GM18520 (cell line): ENCODE data around the gene UNC93B1.
"Not testable (repeated sequence)": the region's sequence is repeated elsewhere in the genome, so short reads cannot be mapped to it uniquely, and the experiment has no call there.

Source experiments
- ATAC-seq: cut with Tn5 transposase; IDR thresholded peaks from one replicate; pipeline ENCODE4 v1.9.1; 2021; ENCODE audit not compliant: unreplicated experiment

Gene UNC93B1

DNA sequence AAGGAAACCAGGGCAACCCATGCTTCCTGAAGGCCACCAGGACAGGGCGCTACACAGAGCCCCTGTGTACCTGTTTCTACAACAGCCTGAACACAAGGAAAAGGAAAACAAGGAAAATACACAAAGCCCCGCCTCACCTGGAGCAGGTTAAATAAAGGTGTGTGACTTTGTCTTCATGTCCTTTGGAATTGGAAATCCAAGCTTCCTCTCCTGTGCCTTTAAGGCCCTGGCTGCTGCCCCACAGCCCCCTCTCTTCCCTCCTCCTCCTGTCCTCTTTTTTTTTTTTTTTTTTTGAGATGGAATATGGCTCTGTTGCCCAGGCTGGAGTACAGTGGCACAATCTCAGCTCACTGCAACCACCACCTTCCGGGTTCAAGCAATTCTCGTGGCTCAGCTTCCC, 57.5 kb downstream of the UNC93B1 start:
- not testable (repeated sequence) for ATAC-seq

GRCh38 chr11:67943406-67943805, 60.5 kb downstream of the UNC93B1 start:
- ATAC-seq, result not testable (repeated sequence)
